ENCODE results near the gene AHNAK. TPM values are rescaled to one million over a fixed set of nuclear protein-coding genes. Genes with fewer than 3 reads are reported as not detected.

AHNAK gene
- total and polyA plus RNA-seq, 2 of the 8 experiments (the other 6 are each of a cell fraction or from before 2014, with no cell fraction given): 2.0 to 5.8 TPM

DNA sequence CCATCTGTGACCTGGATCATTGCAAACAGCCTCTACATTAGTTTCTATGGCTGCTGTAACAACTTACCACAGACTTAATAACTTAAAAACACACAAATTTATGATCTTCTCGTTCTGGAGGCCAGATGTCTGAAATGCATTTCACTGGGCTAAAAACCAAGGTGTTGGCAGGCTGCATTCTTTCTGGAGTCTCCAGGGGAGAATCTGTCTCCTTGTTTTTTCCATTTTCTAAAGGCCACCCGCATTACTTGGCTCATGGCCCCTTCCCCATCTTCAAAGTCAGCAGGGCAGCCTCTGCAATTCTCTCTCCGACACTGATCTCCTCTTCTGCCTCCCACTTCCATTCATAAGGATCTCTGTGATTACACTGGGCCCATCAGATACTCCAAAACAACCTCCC is 116.2 kb downstream of the AHNAK start:
- H2BK12ac ChIP-seq (ENCODE audit: low read depth, low read length): no peak overlapping the region
- no peak overlapping the region for H3K56ac ChIP-seq (replicated peaks; ENCODE audit: insufficient read length, low read depth, low read length)
- H2BK20ac ChIP-seq (ENCODE audit: low read length): no peak overlapping the region
- H2AFZ ChIP-seq (ENCODE audit: low read length): no peak overlapping the region
- H3K4me1 ChIP-seq (replicated peaks in 1 of 4; ENCODE audit: control insufficient read depth in 3 of 4, insufficient read depth in 4 of 4, low read length in 3 of 4): no peaks in the 10 kb centered on the region
- no peak overlapping the region for H4K91ac ChIP-seq (replicated peaks; ENCODE audit: insufficient read length, low read length)
- 86% methylated on average over 3 of the region's 3 CpGs; no CpG with 5 or more reads in 1 of the 2 experiments for WGBS, 2 experiments (ENCODE audit: extremely low coverage in 1 of 2, insufficient coverage in 1 of 2, insufficient read length in 1 of 2, insufficient replicate concordance in 2 of 2, low coverage in 1 of 2, low lambda C conversion rate in 2 of 2, missing lambda C conversion rate in 1 of 2)
- no peaks in the 10 kb centered on the region for H4K20me1 ChIP-seq (replicated peaks in 1 of 2; ENCODE audit: control insufficient read depth in 1 of 2, insufficient read depth in 2 of 2, low read length in 2 of 2)
- no peak overlapping the region for H4K8ac ChIP-seq (ENCODE audit: extremely low read depth, insufficient read depth, low read length)
- H3K79me1 ChIP-seq (ENCODE audit: low read depth, low read length): no peaks in the 10 kb centered on the region
- H3K4me3 ChIP-seq (ENCODE audit: extremely low read depth in 1 of 4, insufficient read depth in 2 of 4, low read depth in 3 of 4, low read length in 4 of 4): no peak overlapping the region
- H2AK5ac ChIP-seq (ENCODE audit: low read depth, low read length): no peak overlapping the region
- H3K14ac ChIP-seq (ENCODE audit: insufficient read length): no peak overlapping the region
- no peaks in the 10 kb centered on the region for H3K9me3 ChIP-seq (ENCODE audit: insufficient read depth in 2 of 2, low read depth in 1 of 2, low read length in 1 of 2)
- no peak overlapping the region for H4K5ac ChIP-seq (ENCODE audit: insufficient read length, low read depth, low read length)
- FAIRE-seq: no peak
- no peak overlapping the region for H3K4ac ChIP-seq (replicated peaks; ENCODE audit: insufficient read length, low read depth, low read length)
- no peak overlapping the region for H2BK15ac ChIP-seq (ENCODE audit: low read length)
- no peak overlapping the region for H2BK5ac ChIP-seq (ENCODE audit: low read depth, low read length)
- no peak overlapping the region for H3K4me2 ChIP-seq (ENCODE audit: insufficient read depth in 1 of 2, low read depth in 2 of 2, low read length in 2 of 2)
- CTCF ChIA-PET (ENCODE audit: partially characterized antibody): interaction anchor here (1.4 to 2.8 kb wide), 2 partner anchors 14 to 130 kb away, joined by 4 to 10 read pairs; no protein-coding TSS in a partner anchor
- DNase-seq (ENCODE audit: low read depth in 1 of 2, low spot score in 2 of 2): no peak
- no peaks in the 10 kb centered on the region for H3K23me2 ChIP-seq (ENCODE audit: low read depth, low read length)
- H3K18ac ChIP-seq (ENCODE audit: extremely low read depth, low read length): no peak overlapping the region
- H3K36me3 ChIP-seq (ENCODE audit: control insufficient read depth in 2 of 4, insufficient read depth in 4 of 4, low read length in 3 of 4): no peaks in the 10 kb centered on the region
- no peaks in the 10 kb centered on the region for H3K27me3 ChIP-seq (replicated peaks in 1 of 4; ENCODE audit: control insufficient read depth in 3 of 4, extremely low read depth in 1 of 4, insufficient read depth in 3 of 4, low read length in 3 of 4)
- H3K9ac ChIP-seq (replicated peaks in 1 of 4; ENCODE audit: extremely low read depth in 1 of 4, low read depth in 3 of 4, low read length in 3 of 4): no peak overlapping the region
- no peaks in the 10 kb centered on the region for H3K79me2 ChIP-seq (ENCODE audit: control insufficient read depth in 1 of 2, insufficient read depth in 2 of 2, low read length in 2 of 2)
- H2BK120ac ChIP-seq (replicated peaks; ENCODE audit: low read depth, low read length): no peak overlapping the region
- no peak for TF ChIP-seq ZNF274 (IDR thresholded peaks at IDR 0.05; ENCODE audit: borderline replicate concordance, extremely low read depth, low read length)
- TF ChIP-seq, protein P1, sequence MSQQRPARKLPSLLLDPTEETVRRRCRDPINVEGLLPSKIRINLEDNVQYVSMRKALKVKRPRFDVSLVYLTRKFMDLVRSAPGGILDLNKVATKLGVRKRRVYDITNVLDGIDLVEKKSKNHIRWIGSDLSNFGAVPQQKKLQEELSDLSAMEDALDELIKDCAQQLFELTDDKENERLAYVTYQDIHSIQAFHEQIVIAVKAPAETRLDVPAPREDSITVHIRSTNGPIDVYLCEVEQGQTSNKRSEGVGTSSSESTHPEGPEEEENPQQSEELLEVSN (IDR thresholded peaks at IDR 0.05): no peak
- no peak overlapping the region for H3K27ac ChIP-seq (ENCODE audit: low read depth, low read length)
- POLR2A ChIA-PET (ENCODE audit: partially characterized antibody): no interaction called here
- no peak overlapping the region for H3K23ac ChIP-seq (ENCODE audit: insufficient read length)
